Mesenchymal stem cell (in vitro differentiated cells and primary cell): Measurements from ENCODE around the gene BBX.

Source experiments
- DNase-seq: peaks from one replicate; pipeline ENCODE4 v3.0.0-alpha.2; 2013
- H2AFZ ChIP-seq: one replicate; pipeline ENCODE4 v1.6.1; 2013; ENCODE audit warnings: low read depth, mild to moderate bottlenecking, control low read depth, inconsistent platforms, low read length, moderate library complexity
- H2AK5ac ChIP-seq: 2 replicates; pipeline ENCODE4 v1.6.1; 2013; ENCODE audit warnings: low read length, moderate library complexity, mild to moderate bottlenecking, inconsistent platforms; ENCODE audit not compliant: severe bottlenecking
- H2BK120ac ChIP-seq: one replicate; pipeline ENCODE4 v1.6.1; 2013; ENCODE audit warnings: low read depth, mild to moderate bottlenecking, inconsistent platforms, low read length, moderate library complexity
- H2BK12ac ChIP-seq, 2 experiments: one replicate each; pipeline ENCODE4 v1.6.1; 2013; ENCODE audit warnings: inconsistent platforms in 2 of 2, low read length in 2 of 2, mild to moderate bottlenecking in 2 of 2, moderate library complexity in 2 of 2, control low read depth in 1 of 2
- H2BK15ac ChIP-seq: one replicate; pipeline ENCODE4 v1.6.1; 2013; ENCODE audit warnings: mild to moderate bottlenecking, low read depth, inconsistent platforms; ENCODE audit not compliant: poor library complexity, severe bottlenecking
- H2BK5ac ChIP-seq: 2 replicates; pipeline ENCODE4 v1.6.1; 2013; ENCODE audit warnings: low read depth, mild to moderate bottlenecking, low read length, control low read depth, inconsistent platforms; ENCODE audit not compliant: poor library complexity, severe bottlenecking
- H3K14ac ChIP-seq, 2 experiments: one replicate each; pipeline ENCODE4 v1.6.1; 2013; ENCODE audit warnings: inconsistent platforms in 2 of 2, low read length in 2 of 2, control low read depth in 1 of 2, mild to moderate bottlenecking in 1 of 2, moderate library complexity in 1 of 2
- H3K18ac ChIP-seq, 2 experiments: one replicate each; pipeline ENCODE4 v1.6.1; 2013; ENCODE audit warnings: inconsistent platforms in 2 of 2, low read length in 2 of 2, control low read depth in 1 of 2, low read depth in 1 of 2, mild to moderate bottlenecking in 1 of 2
- H3K23ac ChIP-seq, 2 experiments: one replicate each; pipeline ENCODE4 v1.6.1; 2013; ENCODE audit warnings: inconsistent platforms in 2 of 2, low read length in 2 of 2, mild to moderate bottlenecking in 2 of 2, moderate library complexity in 2 of 2, control low read depth in 1 of 2
- H3K27ac ChIP-seq: 2 replicates; pipeline ENCODE4 v1.5.1; 2013; ENCODE audit warnings: mild to moderate bottlenecking, moderate library complexity, low read length, control low read depth, inconsistent platforms; ENCODE audit not compliant: poor library complexity, severe bottlenecking
- H3K27me3 ChIP-seq, 2 experiments: 2 replicates each; pipeline versions ENCODE4 v1.6.1 to v1.7.0; 2013; ENCODE audit warnings: low read length in 2 of 2, mild to moderate bottlenecking in 2 of 2, moderate library complexity in 2 of 2, control low read depth in 1 of 2, inconsistent platforms in 1 of 2; ENCODE audit not compliant: control insufficient read depth in 1 of 2, insufficient read depth in 1 of 2
- H3K36me3 ChIP-seq, 2 experiments: 2 replicates each; pipeline versions ENCODE4 v1.6.1 to v1.7.0; 2013; ENCODE audit warnings: low read length in 2 of 2, control low read depth in 1 of 2, inconsistent platforms in 1 of 2, low read depth in 1 of 2, mild to moderate bottlenecking in 1 of 2; ENCODE audit not compliant: insufficient read depth in 2 of 2, control insufficient read depth in 1 of 2
- H3K4ac ChIP-seq, 2 experiments: one replicate each; pipeline ENCODE4 v1.6.1; 2013; ENCODE audit warnings: inconsistent platforms in 2 of 2, low read length in 2 of 2, mild to moderate bottlenecking in 2 of 2, moderate library complexity in 2 of 2, control low read depth in 1 of 2, low read depth in 1 of 2
- H3K4me1 ChIP-seq: 2 replicates; pipeline ENCODE4 v1.6.1; 2013; ENCODE audit warnings: low read depth, low read length, control low read depth; ENCODE audit not compliant: control insufficient read depth, insufficient read depth
- H3K4me2 ChIP-seq: 2 replicates; pipeline ENCODE4 v1.6.1; 2013; ENCODE audit warnings: low read length, mild to moderate bottlenecking, inconsistent platforms; ENCODE audit not compliant: poor library complexity, severe bottlenecking
- H3K4me3 ChIP-seq, 2 experiments: 2 replicates each; pipeline versions ENCODE4 v1.5.1 to v1.7.0; 2013; ENCODE audit warnings: low read length in 2 of 2, mild to moderate bottlenecking in 2 of 2, control low read depth in 1 of 2, low read depth in 1 of 2; ENCODE audit not compliant: insufficient read depth in 1 of 2
- H3K79me1 ChIP-seq: replicated peaks from 2 replicates; pipeline ENCODE4 v1.6.1; 2013; ENCODE audit warnings: mild to moderate bottlenecking, control low read depth, low read length, inconsistent platforms; ENCODE audit not compliant: poor library complexity, severe bottlenecking
- H3K9ac ChIP-seq: 2 replicates; pipeline ENCODE4 v1.7.0; 2013; ENCODE audit warnings: mild to moderate bottlenecking, low read length, moderate library complexity
- H3K9me3 ChIP-seq: 2 replicates; pipeline ENCODE4 v1.7.0; 2013; ENCODE audit warnings: mild to moderate bottlenecking, low read length; ENCODE audit not compliant: control insufficient read depth
- H4K8ac ChIP-seq: one replicate; pipeline ENCODE4 v1.6.1; 2013; ENCODE audit warnings: inconsistent platforms, mild to moderate bottlenecking, low read length, moderate library complexity
- H4K91ac ChIP-seq: one replicate; pipeline ENCODE4 v1.6.1; 2013; ENCODE audit warnings: mild to moderate bottlenecking, low read length, inconsistent platforms
- WGBS: methylation state at CpG from one replicate; pipeline ENCODE4 v1.1.7; 2013; ENCODE audit warnings: mixed read lengths; 5-methylcytosine and 5-hydroxymethylcytosine counted together

The BBX gene

GRCh38 chr3:107520535-107520934, 2.2 kb upstream of the BBX start:
- WGBS, result 97% methylated on average over 4 of the region's 4 CpGs
- Histone ChIP-seq H4K91ac (no peak overlapping the region), H3K14ac (no peak overlapping the region), H2BK5ac (no peak overlapping the region), H3K18ac (no peak overlapping the region), H2BK12ac (no peak overlapping the region), H3K9me3 (no peaks in the 10 kb centered on the region), H3K79me1 (peaks cover under 1% of the 10 kb centered on the region), H4K8ac (no peak overlapping the region), H2BK15ac (no peak overlapping the region), H2AFZ (no peak overlapping the region), H3K4ac (no peak overlapping the region), H3K4me1 (no peaks in the 10 kb centered on the region), H3K4me3 (no peak overlapping the region), H3K23ac (no peak overlapping the region), H2AK5ac (no peak overlapping the region), H3K27me3 (no peaks in the 10 kb centered on the region), H3K27ac (no peak overlapping the region), H3K36me3 (no peaks in the 10 kb centered on the region), H3K4me2 (no peak overlapping the region), H2BK120ac (no peak overlapping the region), H3K9ac (no peak overlapping the region)
- DNase-seq, result no peak

- Histone ChIP-seq H3K79me1 (peaks cover 7% of the 10 kb centered on the region), H3K23ac (no peak overlapping the region), H3K27me3 (no peaks in the 10 kb centered on the region), H2BK5ac (no peak overlapping the region), H2AK5ac (no peak overlapping the region), H4K8ac (no peak overlapping the region), H3K4me3 (no peak overlapping the region), H2BK12ac (no peak overlapping the region), H3K4me2 (no peak overlapping the region), H3K9me3 (no peaks in the 10 kb centered on the region), H3K36me3 (no peaks in the 10 kb centered on the region), H2AFZ (no peak overlapping the region), H3K9ac (no peak overlapping the region), H3K27ac (no peak overlapping the region), H2BK120ac (no peak overlapping the region), H3K14ac (no peak overlapping the region), H2BK15ac (no peak overlapping the region), H3K18ac (no peak overlapping the region), H3K4me1 (no peaks in the 10 kb centered on the region), H4K91ac (no peak overlapping the region), H3K4ac (no peak overlapping the region)
- no peak for DNase-seq
- 100% methylated on average over 1 of the region's 3 CpGs for WGBS
Measured at GRCh38 chr3:107521469-107522059, 1.2 kb upstream of the BBX start.

GRCh38 chr3:107523289-107523538, 452 bp downstream of the BBX start:
- H4K8ac ChIP-seq, result peak overlapping the region; percentile 60
- peak overlapping the region; percentile 69 to 97 for H3K4me3 ChIP-seq
- H2AK5ac ChIP-seq, result no peak overlapping the region
- no peak overlapping the region for H3K14ac ChIP-seq
- no peak for DNase-seq
- peak overlapping the region in 1 of 2 experiments; percentile 7 for H2BK12ac ChIP-seq
- no peaks in the 10 kb centered on the region for H3K4me1 ChIP-seq
- H3K9me3 ChIP-seq, result no peaks in the 10 kb centered on the region
- peak overlapping the region; percentile 91 for H3K9ac ChIP-seq
- H2BK5ac ChIP-seq, result no peak overlapping the region
- H2AFZ ChIP-seq, result no peak overlapping the region
- peak overlapping the region; percentile 63 to 91 for H3K18ac ChIP-seq
- H2BK15ac ChIP-seq, result no peak overlapping the region
- peak overlapping the region in 1 of 2 experiments; percentile 84 for H3K23ac ChIP-seq
- H3K27ac ChIP-seq, result no peak overlapping the region
- H3K27me3 ChIP-seq, result no peaks in the 10 kb centered on the region
- no peak overlapping the region for H4K91ac ChIP-seq
- peak overlapping the region; percentile 95 for H2BK120ac ChIP-seq
- peaks cover 9% of the 10 kb centered on the region for H3K79me1 ChIP-seq
- peak overlapping the region; percentile 78 for H3K4me2 ChIP-seq
- no peaks in the 10 kb centered on the region for H3K36me3 ChIP-seq
- H3K4ac ChIP-seq, result peak overlapping the region in 1 of 2 experiments; percentile 32
- WGBS, result 0% methylated on average over 19 of the region's 27 CpGs

- peak overlapping the region; percentile 86 for H3K27ac ChIP-seq
- peak overlapping the region; percentile 78 for H3K4me2 ChIP-seq
- peak overlapping the region; percentile 91 for H3K9ac ChIP-seq
- no peaks in the 10 kb centered on the region for H3K9me3 ChIP-seq
- peak overlapping the region; percentile 95 for H2BK120ac ChIP-seq
- H3K36me3 ChIP-seq, result no peaks in the 10 kb centered on the region
- no peaks in the 10 kb centered on the region for H3K4me1 ChIP-seq
- H3K4ac ChIP-seq, result peak overlapping the region in 1 of 2 experiments; percentile 32
- under 1% methylated on average over 21 of the region's 40 CpGs for WGBS
- H3K79me1 ChIP-seq, result peaks cover 9% of the 10 kb centered on the region
- peak overlapping the region in 1 of 2 experiments; percentile 51 for H3K14ac ChIP-seq
- no peak overlapping the region for H2AK5ac ChIP-seq
- peak overlapping the region; percentile 39 for H4K91ac ChIP-seq
- H2BK15ac ChIP-seq, result no peak overlapping the region
- H2BK12ac ChIP-seq, result no peak overlapping the region
- peak overlapping the region in 1 of 2 experiments; percentile 84 for H3K23ac ChIP-seq
- H3K4me3 ChIP-seq, result peak overlapping the region; percentile 69 to 97
- peak; percentile 74 for DNase-seq
- peak overlapping the region; percentile 60 for H4K8ac ChIP-seq
- H2BK5ac ChIP-seq, result peak overlapping the region; percentile 46
- H2AFZ ChIP-seq, result no peak overlapping the region
- H3K27me3 ChIP-seq, result no peaks in the 10 kb centered on the region
- peak overlapping the region; percentile 63 to 91 for H3K18ac ChIP-seq
Measured at GRCh38 chr3:107523539-107524325, 970 bp downstream of the BBX start.
